ENCODE measurements around the gene PKN1.

DNA sequence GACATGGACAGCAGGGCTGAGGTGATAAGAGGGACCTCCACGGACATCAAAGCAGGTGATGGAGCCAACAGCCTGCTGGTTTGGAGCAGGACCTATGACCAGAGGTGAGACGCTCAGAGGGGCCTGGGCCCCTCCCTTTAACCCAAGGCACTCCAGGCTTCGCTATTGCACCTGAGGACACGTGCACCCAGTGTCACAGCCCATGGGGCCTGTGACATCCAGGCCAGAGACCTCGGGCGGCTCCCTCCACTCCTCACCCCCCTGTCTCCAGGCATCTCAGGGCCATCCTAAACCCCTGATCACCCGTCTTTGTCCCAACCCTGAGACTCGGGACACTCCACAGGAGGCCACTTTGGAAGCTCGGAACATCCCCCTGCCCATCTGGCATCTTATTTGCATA is 38.9 kb upstream of the PKN1 start:
- TF ChIP-seq, protein P1, sequence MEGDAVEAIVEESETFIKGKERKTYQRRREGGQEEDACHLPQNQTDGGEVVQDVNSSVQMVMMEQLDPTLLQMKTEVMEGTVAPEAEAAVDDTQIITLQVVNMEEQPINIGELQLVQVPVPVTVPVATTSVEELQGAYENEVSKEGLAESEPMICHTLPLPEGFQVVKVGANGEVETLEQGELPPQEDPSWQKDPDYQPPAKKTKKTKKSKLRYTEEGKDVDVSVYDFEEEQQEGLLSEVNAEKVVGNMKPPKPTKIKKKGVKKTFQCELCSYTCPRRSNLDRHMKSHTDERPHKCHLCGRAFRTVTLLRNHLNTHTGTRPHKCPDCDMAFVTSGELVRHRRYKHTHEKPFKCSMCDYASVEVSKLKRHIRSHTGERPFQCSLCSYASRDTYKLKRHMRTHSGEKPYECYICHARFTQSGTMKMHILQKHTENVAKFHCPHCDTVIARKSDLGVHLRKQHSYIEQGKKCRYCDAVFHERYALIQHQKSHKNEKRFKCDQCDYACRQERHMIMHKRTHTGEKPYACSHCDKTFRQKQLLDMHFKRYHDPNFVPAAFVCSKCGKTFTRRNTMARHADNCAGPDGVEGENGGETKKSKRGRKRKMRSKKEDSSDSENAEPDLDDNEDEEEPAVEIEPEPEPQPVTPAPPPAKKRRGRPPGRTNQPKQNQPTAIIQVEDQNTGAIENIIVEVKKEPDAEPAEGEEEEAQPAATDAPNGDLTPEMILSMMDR (IDR thresholded peaks at IDR 0.05; ENCODE audit: borderline replicate concordance, extremely low read depth, low read length, poor library complexity, severe bottlenecking): no peak
- TF ChIP-seq EZH2 (IDR thresholded peaks at IDR 0.05; ENCODE audit: borderline replicate concordance, low read depth, low read length, severe bottlenecking): no peak
